Measurements from ENCODE around the gene RPL32.

GRCh38 chr3:12885583-12885930 lies 44.2 kb upstream of the RPL32 start:
- TF ChIP-seq CTCF (IDR thresholded peaks at IDR 0.05; ENCODE audit: poor library complexity, severe bottlenecking) = no peak
- no peak for TF ChIP-seq EZH2 (IDR thresholded peaks at IDR 0.05; ENCODE audit: borderline replicate concordance, insufficient read depth, low read length, poor library complexity, severe bottlenecking)
- no peak for TF ChIP-seq RAD21 (conservative IDR thresholded peaks at IDR 0.05)
- no peak for TF ChIP-seq TAF1 (IDR thresholded peaks at IDR 0.05; ENCODE audit: low read depth)
- TF ChIP-seq MXI1 (conservative IDR thresholded peaks at IDR 0.05; ENCODE audit: poor library complexity, severe bottlenecking) = no peak
- TF ChIP-seq POLR2AphosphoS5 (IDR thresholded peaks at IDR 0.05) = no peak
